GM13976 (cell line): ENCODE data around the gene ANTKMT.

Source experiments
- DNase-seq: peaks from one replicate; pipeline ENCODE4 v3.0.0; 2012; ENCODE audit warnings: low spot score
- CTCF ChIP-seq: IDR thresholded peaks from 2 replicates; pipeline ENCODE4 v1.5.1; 2012; ENCODE audit warnings: borderline replicate concordance, mild to moderate bottlenecking; ENCODE audit not compliant: insufficient read depth; ENCODE audit errors: extremely low read depth, missing control alignments, control extremely low read depth
- in situ Hi-C: fragments of 300-500 bp; cut with MboI; formaldehyde crosslinking; loops from one replicate; pipeline ENCODE4 v1.12.0; 2022; ENCODE audit warnings: low sequenced_read_pairs, mixed read lengths, inconsistent platforms; ENCODE audit not compliant: unreplicated experiment

The ANTKMT gene

DNA sequence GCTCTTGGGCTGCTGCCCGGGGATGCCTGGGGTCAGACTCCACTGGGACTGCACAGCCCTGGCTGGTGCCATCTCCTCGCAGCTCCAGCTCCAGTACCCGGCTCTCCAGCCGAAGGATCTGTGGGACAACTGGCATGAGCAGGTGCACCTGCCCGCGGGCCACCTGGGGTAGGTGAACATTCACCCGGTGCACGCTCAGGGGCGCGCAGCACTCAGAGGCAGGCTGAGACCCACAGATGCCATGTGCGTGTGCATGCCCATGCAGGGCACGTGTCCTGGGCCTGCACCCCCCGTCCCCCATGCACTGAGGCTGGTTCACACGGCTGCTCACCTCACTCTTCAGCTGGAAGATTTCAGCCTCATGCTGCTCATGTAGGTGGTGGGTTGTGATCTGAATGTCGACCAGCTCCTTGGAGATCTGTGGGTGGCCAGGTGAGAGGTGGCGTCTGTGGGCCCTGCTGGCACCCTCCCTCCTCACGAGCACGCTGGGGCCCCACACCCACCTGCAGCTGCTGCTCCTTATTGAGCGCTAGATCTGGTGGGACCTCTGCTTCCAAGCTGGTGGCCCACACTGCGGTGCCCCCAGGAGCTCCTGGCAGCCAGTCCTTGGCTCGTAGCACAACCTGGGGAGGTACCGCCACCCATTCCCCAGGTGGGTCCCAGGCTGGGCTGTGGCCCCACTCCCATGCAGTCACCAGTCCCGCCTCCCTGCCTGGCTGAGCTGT lies 4.7 kb downstream of the ANTKMT start:
- in situ Hi-C loops = no loop called here
- TF ChIP-seq CTCF = no peak
- no peak for DNase-seq

DNA sequence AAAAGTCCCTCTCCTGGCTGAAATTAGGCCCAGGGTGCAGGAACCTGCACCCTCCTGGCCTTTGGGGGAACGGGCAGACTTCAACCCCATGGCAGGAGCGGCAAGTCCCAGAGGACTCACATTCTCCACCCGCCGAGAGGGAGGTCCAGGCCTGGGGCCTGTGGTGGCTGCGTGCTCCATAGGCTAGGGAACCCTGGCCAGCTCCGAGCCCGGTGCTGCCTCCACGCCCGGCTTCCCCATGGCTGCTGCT lies 5.2 kb downstream of the ANTKMT start:
- DNase-seq = no peak
- TF ChIP-seq CTCF = no peak
- in situ Hi-C loops = no loop called here

DNA sequence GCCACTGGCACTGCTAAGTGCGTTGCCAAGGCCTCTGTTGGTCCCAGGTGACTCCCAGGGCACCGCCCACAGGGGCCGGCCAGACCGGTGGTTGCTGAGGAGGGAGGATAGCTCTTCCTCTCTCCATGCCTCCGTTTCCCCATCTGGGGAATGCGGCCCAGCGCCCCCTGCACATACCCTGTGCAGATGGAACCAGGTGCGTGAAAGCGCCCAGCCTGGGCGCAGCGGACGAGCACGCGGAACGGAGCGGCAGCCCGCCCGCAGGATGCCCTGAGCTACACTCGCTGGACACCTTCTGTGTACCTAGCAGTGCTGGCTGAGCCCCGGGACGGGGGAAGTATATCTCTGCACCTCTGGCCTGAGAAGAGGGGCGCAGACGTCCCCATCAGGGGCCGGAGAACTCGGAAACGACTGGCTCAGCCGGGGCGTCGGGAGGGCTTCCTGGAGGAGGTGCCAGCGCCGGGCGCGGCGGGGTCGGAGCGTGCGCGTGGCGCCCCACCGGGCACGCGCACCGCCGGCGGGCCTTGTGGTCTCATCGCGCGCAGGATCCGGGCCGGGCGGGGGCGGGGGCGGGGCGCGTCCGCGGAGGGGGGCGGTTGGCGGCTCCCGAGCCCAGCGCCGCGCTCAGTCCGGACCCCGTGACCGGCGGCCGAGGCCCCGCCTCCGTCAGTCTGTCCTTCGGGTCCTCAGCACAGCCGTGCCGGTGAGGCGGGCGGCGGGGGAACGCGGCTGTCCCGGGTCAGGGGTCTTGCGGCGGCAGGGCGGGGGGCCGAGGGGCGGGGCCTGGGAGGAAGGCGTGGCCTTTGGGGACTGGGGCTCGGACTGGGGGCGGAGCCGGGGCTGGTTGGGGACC lies 5.7 kb downstream of the ANTKMT start, which contains the start of the genes CCDC78 and HAGHL:
TSS of gene CCDC78 (minus strand) at position 6 of the 853 bp plus-strand sequence. CDS start 76 bp downstream, outside the sequence.
TSS of gene HAGHL (plus strand) at position 669 of the 853 bp plus-strand sequence. CDS start 404 bp downstream, outside the sequence.
- no peak for TF ChIP-seq CTCF
- in situ Hi-C loops = no loop called here
- peak; percentile 85 for DNase-seq

- in situ Hi-C loops = no loop called here
- no peak for TF ChIP-seq CTCF
- DNase-seq = peak; percentile 70
These were observed 6.5 kb downstream of the ANTKMT start for GRCh38 chr16:727291-727977.

DNA sequence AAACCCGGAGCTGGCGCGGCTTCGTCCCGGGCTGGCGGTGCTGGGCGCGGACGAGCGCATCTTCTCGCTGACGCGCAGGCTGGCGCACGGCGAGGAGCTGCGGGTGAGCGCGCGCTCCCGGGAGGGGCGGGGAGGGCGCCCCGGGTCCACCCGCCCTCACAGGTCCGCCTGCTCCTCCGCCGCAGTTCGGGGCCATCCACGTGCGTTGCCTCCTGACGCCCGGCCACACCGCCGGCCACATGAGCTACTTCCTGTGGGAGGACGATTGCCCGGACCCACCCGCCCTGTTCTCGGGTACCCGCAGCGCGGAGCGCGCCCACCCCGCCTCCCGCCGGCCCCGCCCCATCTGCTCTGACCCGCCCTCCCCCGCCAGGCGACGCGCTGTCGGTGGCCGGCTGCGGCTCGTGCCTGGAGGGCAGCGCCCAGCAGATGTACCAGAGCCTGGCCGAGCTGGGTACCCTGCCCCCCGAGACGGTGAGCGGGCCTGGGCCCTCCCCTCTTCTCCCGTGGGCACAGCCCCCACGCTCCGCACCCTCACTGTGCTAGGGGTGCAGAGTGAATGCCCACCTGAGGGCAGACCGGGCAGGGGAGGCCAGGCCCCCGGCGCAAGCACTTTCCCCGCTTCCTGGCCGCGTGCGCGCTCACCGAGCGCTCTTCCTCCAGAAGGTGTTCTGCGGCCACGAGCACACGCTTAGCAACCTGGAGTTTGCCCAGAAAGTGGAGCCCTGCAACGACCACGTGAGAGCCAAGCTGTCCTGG lies 7.4 kb downstream of the ANTKMT start:
- in situ Hi-C loops = no loop called here
- no peak for TF ChIP-seq CTCF
- DNase-seq = peak; percentile 88

DNA sequence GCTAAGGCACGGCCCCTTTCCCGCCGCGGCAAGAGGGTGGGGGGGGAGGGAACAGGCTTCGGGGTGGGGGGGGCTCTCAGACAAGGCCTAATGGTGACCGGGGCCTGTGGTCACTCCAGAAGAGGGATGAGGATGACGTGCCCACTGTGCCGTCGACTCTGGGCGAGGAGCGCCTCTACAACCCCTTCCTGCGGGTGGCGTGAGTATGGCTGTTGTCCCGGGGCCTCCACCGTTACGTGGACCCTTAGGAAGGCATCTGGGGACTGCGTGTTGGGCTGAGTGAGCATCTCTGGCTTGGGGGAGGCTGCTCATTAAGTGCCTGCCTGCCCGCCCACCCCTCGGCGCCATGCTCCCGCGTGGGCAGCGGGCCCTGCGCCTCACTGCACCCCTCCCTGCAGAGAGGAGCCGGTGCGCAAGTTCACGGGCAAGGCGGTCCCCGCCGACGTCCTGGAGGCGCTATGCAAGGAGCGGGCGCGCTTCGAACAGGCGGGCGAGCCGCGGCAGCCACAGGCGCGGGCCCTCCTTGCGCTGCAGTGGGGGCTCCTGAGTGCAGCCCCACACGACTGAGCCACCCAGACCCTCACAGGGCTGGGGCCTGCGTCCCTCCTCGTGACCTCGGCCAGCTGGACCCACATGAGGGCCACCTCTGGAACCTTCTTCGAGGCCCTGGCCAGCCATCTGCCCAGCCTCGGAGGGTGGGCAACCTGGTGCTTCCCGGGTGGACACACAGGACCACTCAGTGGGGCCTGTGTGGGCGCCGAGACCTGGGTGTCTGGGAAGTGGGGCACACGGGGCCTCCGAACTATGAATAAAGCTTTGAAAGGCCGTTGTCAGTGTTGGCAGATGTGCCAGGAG lies 8.2 kb downstream of the ANTKMT start:
- DNase-seq = no peak
- TF ChIP-seq CTCF = no peak
- in situ Hi-C loops = no loop called here
